HUES64 (cell line): ENCODE data around the gene LDAF1.

Source experiments
- H3K27ac ChIP-seq: 2 replicates; pipeline ENCODE4 v1.7.0; 2013; ENCODE audit warnings: low read depth, low read length, inconsistent platforms
- H3K27me3 ChIP-seq: 2 replicates; pipeline ENCODE4 v1.6.1; 2013; ENCODE audit warnings: mild to moderate bottlenecking, low read length; ENCODE audit not compliant: insufficient read depth
- H3K36me3 ChIP-seq: 2 replicates; pipeline ENCODE4 v1.6.1; 2013; ENCODE audit warnings: mild to moderate bottlenecking, low read length; ENCODE audit not compliant: insufficient read depth
- H3K4me1 ChIP-seq: 2 replicates; pipeline ENCODE4 v1.6.1; 2013; ENCODE audit warnings: mild to moderate bottlenecking, low read length, moderate library complexity; ENCODE audit not compliant: insufficient read depth
- H3K4me3 ChIP-seq: 2 replicates; pipeline ENCODE4 v1.5.1; 2013; ENCODE audit warnings: mild to moderate bottlenecking, low read length, moderate library complexity
- H3K9ac ChIP-seq: 2 replicates; pipeline ENCODE4 v1.6.1; 2013; ENCODE audit warnings: mild to moderate bottlenecking, low read depth, low read length
- H3K9me3 ChIP-seq: 2 replicates; pipeline ENCODE4 v1.6.1; 2013; ENCODE audit warnings: low read depth, low read length; ENCODE audit not compliant: insufficient read depth
- WGBS: fragments of 150-250, 120-280 bp; methylation state at CpG from one replicate; pipeline ENCODE4 v1.1.7; 2013; ENCODE audit warnings: missing lambda C conversion rate; 5-methylcytosine and 5-hydroxymethylcytosine counted together

Gene LDAF1

GRCh38 chr16:21197621-21198020 is 39.1 kb downstream of the LDAF1 start:
- Histone ChIP-seq H3K9me3 (no peaks in the 10 kb centered on the region), H3K36me3 (no peaks in the 10 kb centered on the region), H3K4me1 (no peaks in the 10 kb centered on the region), H3K4me3 (no peak overlapping the region), H3K27ac (no peak overlapping the region), H3K27me3 (peaks cover 2% of the 10 kb centered on the region; the same call in 1 of the 2 replicates), H3K9ac (no peak overlapping the region)
- WGBS = 82% methylated on average over 3 of the region's 3 CpGs

GRCh38 chr16:21199607-21200218 is 41.2 kb downstream of the LDAF1 start:
- no peak overlapping the region for H3K4me3 ChIP-seq
- H3K9ac ChIP-seq = no peak overlapping the region
- whole genome bisulfite sequencing = 90% methylated on average over 5 of the region's 5 CpGs
- H3K27me3 ChIP-seq = peaks cover 2% of the 10 kb centered on the region; the same call in 1 of the 2 replicates
- no peaks in the 10 kb centered on the region for H3K4me1 ChIP-seq
- H3K27ac ChIP-seq = no peak overlapping the region
- no peaks in the 10 kb centered on the region for H3K36me3 ChIP-seq
- no peaks in the 10 kb centered on the region for H3K9me3 ChIP-seq

GRCh38 chr16:21203155-21203797 is 44.8 kb downstream of the LDAF1 start:
- Histone ChIP-seq H3K9me3 (no peaks in the 10 kb centered on the region), H3K36me3 (no peaks in the 10 kb centered on the region), H3K27ac (no peak overlapping the region), H3K4me1 (no peaks in the 10 kb centered on the region), H3K4me3 (no peak overlapping the region), H3K27me3 (no peaks in the 10 kb centered on the region), H3K9ac (no peak overlapping the region)
- 89% methylated on average over 7 of the region's 7 CpGs for WGBS

- Histone ChIP-seq H3K27me3 (no peaks in the 10 kb centered on the region), H3K4me3 (no peak overlapping the region), H3K36me3 (no peaks in the 10 kb centered on the region), H3K9ac (no peak overlapping the region), H3K4me1 (no peaks in the 10 kb centered on the region), H3K27ac (no peak overlapping the region), H3K9me3 (no peaks in the 10 kb centered on the region)
These were observed 46.8 kb downstream of the LDAF1 start for GRCh38 chr16:21205303-21205702.

GRCh38 chr16:21206550-21206949 is 48.1 kb downstream of the LDAF1 start:
- no peak overlapping the region for H3K9ac ChIP-seq
- WGBS = 91% methylated on average over 4 of the region's 4 CpGs
- H3K4me1 ChIP-seq = no peaks in the 10 kb centered on the region
- H3K9me3 ChIP-seq = no peaks in the 10 kb centered on the region
- no peaks in the 10 kb centered on the region for H3K36me3 ChIP-seq
- no peaks in the 10 kb centered on the region for H3K27me3 ChIP-seq
- no peak overlapping the region for H3K27ac ChIP-seq
- no peak overlapping the region for H3K4me3 ChIP-seq

GRCh38 chr16:21208446-21209230 is 50.2 kb downstream of the LDAF1 start:
- H3K4me3 ChIP-seq = no peak overlapping the region
- no peak overlapping the region for H3K9ac ChIP-seq
- H3K27me3 ChIP-seq = no peaks in the 10 kb centered on the region
- H3K9me3 ChIP-seq = no peaks in the 10 kb centered on the region
- H3K27ac ChIP-seq = no peak overlapping the region
- 88% methylated on average over 2 of the region's 2 CpGs for WGBS
- no peaks in the 10 kb centered on the region for H3K36me3 ChIP-seq
- H3K4me1 ChIP-seq = no peaks in the 10 kb centered on the region

- no peak within 1 kb of the TSS for H3K9ac ChIP-seq
- H3K27me3 ChIP-seq = no peaks in the 10 kb centered on the region
- H3K4me3 ChIP-seq = no peak within 1 kb of the TSS
- no peaks in the 10 kb centered on the region for H3K36me3 ChIP-seq
- no peaks in the 10 kb centered on the region for H3K9me3 ChIP-seq
- 93% methylated on average over 5 of the region's 5 CpGs for WGBS
- H3K4me1 ChIP-seq = no peaks in the 10 kb centered on the region; the same call in 1 of the 2 replicates
- H3K27ac ChIP-seq = no peak within 1 kb of the TSS
These were observed 53.0 kb downstream of the LDAF1 start, which contains the start of gene ZP2 for GRCh38 chr16:21211486-21211885. ZP2 (minus strand) TSS chr16:21211574; CDS start chr16:21211547, 27 bp downstream.

- Histone ChIP-seq H3K27ac (no peak overlapping the region), H3K4me1 (no peaks in the 10 kb centered on the region; the same call in 1 of the 2 replicates), H3K9ac (no peak overlapping the region), H3K36me3 (no peaks in the 10 kb centered on the region), H3K9me3 (no peaks in the 10 kb centered on the region), H3K27me3 (no peaks in the 10 kb centered on the region), H3K4me3 (no peak overlapping the region)
- 83% methylated on average over 4 of the region's 4 CpGs for WGBS
These were observed 55.6 kb downstream of the LDAF1 start for GRCh38 chr16:21214086-21214485.

GRCh38 chr16:21217121-21217520 is 58.6 kb downstream of the LDAF1 start:
- Histone ChIP-seq H3K36me3 (no peaks in the 10 kb centered on the region), H3K4me3 (no peak overlapping the region)
- WGBS = 95% methylated on average over 1 of the region's 2 CpGs

GRCh38 chr16:21218153-21218552 is 59.7 kb downstream of the LDAF1 start:
- Histone ChIP-seq H3K27me3 (no peaks in the 10 kb centered on the region), H3K9me3 (no peaks in the 10 kb centered on the region), H3K27ac (no peak overlapping the region), H3K36me3 (no peaks in the 10 kb centered on the region), H3K4me3 (no peak overlapping the region), H3K9ac (no peak overlapping the region), H3K4me1 (peaks cover 23% of the 10 kb centered on the region)
- 91% methylated on average over 7 of the region's 7 CpGs for WGBS

More at GRCh38 chr16:21217121-21217520, 58.6 kb downstream of the LDAF1 start:
- H3K4me1 ChIP-seq = peaks cover 15% of the 10 kb centered on the region
- H3K9me3 ChIP-seq = no peaks in the 10 kb centered on the region
- no peaks in the 10 kb centered on the region for H3K27me3 ChIP-seq
- H3K9ac ChIP-seq = no peak overlapping the region
- no peak overlapping the region for H3K27ac ChIP-seq

GRCh38 chr16:21219551-21219950 is 61.1 kb downstream of the LDAF1 start:
- no peaks in the 10 kb centered on the region for H3K36me3 ChIP-seq
- WGBS = no CpG with 5 or more reads among the region's 2 CpGs
- peaks cover 30% of the 10 kb centered on the region for H3K4me1 ChIP-seq
- no peaks in the 10 kb centered on the region for H3K27me3 ChIP-seq
- no peak overlapping the region for H3K4me3 ChIP-seq
- no peak overlapping the region for H3K27ac ChIP-seq
- no peaks in the 10 kb centered on the region for H3K9me3 ChIP-seq
- H3K9ac ChIP-seq = no peak overlapping the region
